ENCODE data around the gene ETNK1.

The ETNK1 gene

DNA sequence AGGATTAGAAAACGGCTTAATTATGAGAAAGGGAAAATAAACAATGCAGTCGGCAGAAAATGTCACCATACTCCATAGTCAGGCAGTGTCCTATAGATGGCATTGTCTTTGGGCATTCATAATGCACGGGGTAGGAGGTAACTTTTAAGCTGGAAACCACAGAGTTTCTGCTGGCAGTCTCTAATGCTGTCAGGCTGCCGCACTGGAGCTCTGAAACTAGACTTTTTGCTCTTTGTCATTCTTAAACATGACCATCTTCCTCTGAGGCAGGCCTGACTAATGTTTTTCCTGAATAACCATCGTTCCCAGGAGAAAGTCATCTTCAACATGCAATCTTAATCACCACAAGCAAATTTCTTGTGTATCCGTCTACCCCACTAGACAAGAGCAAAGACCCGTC lies 108.8 kb downstream of the ETNK1 start:
- Histone ChIP-seq H4K20me1 (ENCODE audit: insufficient read depth, low read length) (no peaks in the 10 kb centered on the region; the same call in 1 of the 2 replicates), H3F3A (ENCODE audit: insufficient read depth, low read length) (no peaks in the 10 kb centered on the region), H3K36me3 (ENCODE audit: insufficient read depth, low read length) (no peaks in the 10 kb centered on the region), H3K9me2 (ENCODE audit: low read depth, low read length) (no peaks in the 10 kb centered on the region), H3K9me3 (ENCODE audit: low read length) (no peaks in the 10 kb centered on the region), H2AFZ (ENCODE audit: low read length) (no peak overlapping the region), H3K27ac (ENCODE audit: low read depth, low read length, poor library complexity, severe bottlenecking) (no peak overlapping the region), H3K79me2 (ENCODE audit: insufficient read depth, low read length) (no peaks in the 10 kb centered on the region), H3K4me2 (ENCODE audit: low read length) (no peak overlapping the region), H3K9ac (ENCODE audit: low read length) (no peak overlapping the region), H3K4me3 (ENCODE audit: low read depth, low read length, poor library complexity, severe bottlenecking) (no peak overlapping the region), H3K4me1 (ENCODE audit: insufficient read depth, low read length, severe bottlenecking) (no peaks in the 10 kb centered on the region), H3K27me3 (ENCODE audit: insufficient read depth, low read length) (no peaks in the 10 kb centered on the region)
- TF ChIP-seq, protein P1, sequence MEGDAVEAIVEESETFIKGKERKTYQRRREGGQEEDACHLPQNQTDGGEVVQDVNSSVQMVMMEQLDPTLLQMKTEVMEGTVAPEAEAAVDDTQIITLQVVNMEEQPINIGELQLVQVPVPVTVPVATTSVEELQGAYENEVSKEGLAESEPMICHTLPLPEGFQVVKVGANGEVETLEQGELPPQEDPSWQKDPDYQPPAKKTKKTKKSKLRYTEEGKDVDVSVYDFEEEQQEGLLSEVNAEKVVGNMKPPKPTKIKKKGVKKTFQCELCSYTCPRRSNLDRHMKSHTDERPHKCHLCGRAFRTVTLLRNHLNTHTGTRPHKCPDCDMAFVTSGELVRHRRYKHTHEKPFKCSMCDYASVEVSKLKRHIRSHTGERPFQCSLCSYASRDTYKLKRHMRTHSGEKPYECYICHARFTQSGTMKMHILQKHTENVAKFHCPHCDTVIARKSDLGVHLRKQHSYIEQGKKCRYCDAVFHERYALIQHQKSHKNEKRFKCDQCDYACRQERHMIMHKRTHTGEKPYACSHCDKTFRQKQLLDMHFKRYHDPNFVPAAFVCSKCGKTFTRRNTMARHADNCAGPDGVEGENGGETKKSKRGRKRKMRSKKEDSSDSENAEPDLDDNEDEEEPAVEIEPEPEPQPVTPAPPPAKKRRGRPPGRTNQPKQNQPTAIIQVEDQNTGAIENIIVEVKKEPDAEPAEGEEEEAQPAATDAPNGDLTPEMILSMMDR (IDR thresholded peaks at IDR 0.05; ENCODE audit: low read length): no peak
- TF ChIP-seq EZH2 (IDR thresholded peaks at IDR 0.05; ENCODE audit: borderline replicate concordance, low read length): no peak

DNA sequence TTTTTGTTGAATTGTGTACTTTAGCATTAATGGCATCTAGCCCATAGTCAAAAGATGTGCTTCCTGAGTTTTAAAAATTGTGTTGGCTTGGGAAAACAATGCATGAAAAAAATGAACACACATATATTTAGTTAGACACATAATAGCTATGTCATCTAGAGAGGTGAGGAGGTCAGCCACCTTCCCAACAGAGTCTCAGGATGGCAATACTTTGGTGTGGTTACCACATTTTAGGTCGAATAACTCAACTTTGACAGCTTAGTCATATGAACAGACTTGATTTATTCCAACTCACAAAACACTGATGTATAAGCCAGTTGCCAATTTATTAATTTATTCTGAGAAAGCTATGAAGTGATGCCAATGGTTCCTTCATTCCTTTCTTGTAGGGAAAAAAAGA lies 114.0 kb downstream of the ETNK1 start:
- H3F3A ChIP-seq (ENCODE audit: insufficient read depth, low read length): no peaks in the 10 kb centered on the region
- H3K4me3 ChIP-seq (ENCODE audit: low read depth, low read length, poor library complexity, severe bottlenecking): no peak overlapping the region
- H3K9me3 ChIP-seq (ENCODE audit: low read length): no peaks in the 10 kb centered on the region
- H3K9ac ChIP-seq (ENCODE audit: low read length): no peak overlapping the region
- TF ChIP-seq EZH2 (IDR thresholded peaks at IDR 0.05; ENCODE audit: borderline replicate concordance, low read length): no peak
- TF ChIP-seq, protein P1 (IDR thresholded peaks at IDR 0.05; ENCODE audit: low read length): no peak
- H3K27me3 ChIP-seq (ENCODE audit: insufficient read depth, low read length): no peaks in the 10 kb centered on the region
- no peaks in the 10 kb centered on the region for H3K9me2 ChIP-seq (ENCODE audit: low read depth, low read length)
- H4K20me1 ChIP-seq (ENCODE audit: insufficient read depth, low read length): no peaks in the 10 kb centered on the region; the same call in 1 of the 2 replicates
- no peak overlapping the region for H3K4me2 ChIP-seq (ENCODE audit: low read length)
- no peaks in the 10 kb centered on the region for H3K79me2 ChIP-seq (ENCODE audit: insufficient read depth, low read length)
- H3K4me1 ChIP-seq (ENCODE audit: insufficient read depth, low read length, severe bottlenecking): no peaks in the 10 kb centered on the region
- no peak overlapping the region for H3K27ac ChIP-seq (ENCODE audit: low read depth, low read length, poor library complexity, severe bottlenecking)
- H3K36me3 ChIP-seq (ENCODE audit: insufficient read depth, low read length): no peaks in the 10 kb centered on the region
- H2AFZ ChIP-seq (ENCODE audit: low read length): no peak overlapping the region
